Mononuclear cell (primary cell): ENCODE measurements around the gene FRAT2. TPM values are rescaled to one million over a fixed set of nuclear protein-coding genes. Genes with fewer than 3 reads are reported as not detected.
"Not testable (repeated sequence)": the region's sequence is repeated elsewhere in the genome, so short reads cannot be mapped to it uniquely, and the experiment has no call there.

Experiments used
- H3K27me3 ChIP-seq: 2 replicates; pipeline ENCODE4 v1.6.0; 2011; ENCODE audit warnings: low read length, control low read depth; ENCODE audit not compliant: insufficient read depth
- H3K4me1 ChIP-seq: 2 replicates; pipeline ENCODE4 v1.5.1; 2011; ENCODE audit warnings: mild to moderate bottlenecking, low read length, control low read depth; ENCODE audit not compliant: insufficient read depth
- H3K4me3 ChIP-seq: 2 replicates; pipeline ENCODE4 v1.5.1; 2011; ENCODE audit warnings: mild to moderate bottlenecking, low read length, moderate library complexity
- H3K9me3 ChIP-seq: 2 replicates; pipeline ENCODE4 v1.5.1; 2011; ENCODE audit warnings: low read depth, mild to moderate bottlenecking, control low read depth, low read length
- total RNA-seq: library from RNA; depleted of rRNA; stranded (reverse); fragments of >200 nt; gene quantifications from one replicate; pipeline ENCODE4 v1.2.3, GENCODE V29; 2012

FRAT2 gene
- total RNA-seq, 1 donor, result 25.8 TPM

GRCh38 chr10:97297556-97298222, 36.8 kb downstream of the FRAT2 start:
- H3K27me3 ChIP-seq, result no peaks in the 10 kb centered on the region
- peaks cover 4% of the 10 kb centered on the region for H3K4me1 ChIP-seq
- no peak overlapping the region for H3K4me3 ChIP-seq
- no peaks in the 10 kb centered on the region for H3K9me3 ChIP-seq

- H3K9me3 ChIP-seq, result no peaks in the 10 kb centered on the region
- H3K4me1 ChIP-seq, result peaks cover 18% of the 10 kb centered on the region
- H3K27me3 ChIP-seq, result no peaks in the 10 kb centered on the region
- peak overlapping the region; percentile 100 for H3K4me3 ChIP-seq
Measured at GRCh38 chr10:97292862-97293198, 41.7 kb downstream of the FRAT2 start.

GRCh38 chr10:97292097-97292861, 42.2 kb downstream of the FRAT2 start, which contains the start of gene ARHGAP19:
ARHGAP19 (minus strand) TSS chr10:97292637; CDS start chr10:97292627, 10 bp downstream.
- Histone ChIP-seq H3K27me3 (no peaks in the 10 kb centered on the region), H3K4me1 (peaks cover 18% of the 10 kb centered on the region), H3K4me3 (peak within 1 kb of the TSS; percentile 100), H3K9me3 (no peaks in the 10 kb centered on the region)

- Histone ChIP-seq H3K4me3 (peak overlapping the region; percentile 100), H3K27me3 (no peaks in the 10 kb centered on the region), H3K4me1 (peaks cover 18% of the 10 kb centered on the region), H3K9me3 (no peaks in the 10 kb centered on the region)
Measured at GRCh38 chr10:97291357-97292096, 43.0 kb downstream of the FRAT2 start.

GRCh38 chr10:97290576-97291356, 43.8 kb downstream of the FRAT2 start:
- H3K27me3 ChIP-seq, H3K4me3 ChIP-seq, H3K9me3 ChIP-seq: not testable (repeated sequence)
- H3K4me1 ChIP-seq, result peaks cover 18% of the 10 kb centered on the region

- not testable (repeated sequence) for H3K27me3 ChIP-seq, H3K4me3 ChIP-seq, H3K9me3 ChIP-seq
- H3K4me1 ChIP-seq, result peaks cover 18% of the 10 kb centered on the region
Measured at GRCh38 chr10:97290076-97290475, 44.5 kb downstream of the FRAT2 start.

Other genes starting within 250 kb of the FRAT2 start
- 0.10 TPM for gene SLIT1, start 148.8 kb downstream of the FRAT2 start, total RNA-seq
- 7.8 TPM for gene ARHGAP19, start 42.1 kb downstream of the FRAT2 start, total RNA-seq
- gene FRAT1, start 15.5 kb downstream of the FRAT2 start, total RNA-seq, result 21.9 TPM
- 37.8 TPM for gene RRP12, start 66.6 kb upstream of the FRAT2 start, total RNA-seq
- gene PGAM1, start 91.5 kb upstream of the FRAT2 start, total RNA-seq, result 155 TPM
- gene EXOSC1, start 111.3 kb upstream of the FRAT2 start, total RNA-seq, result 24.6 TPM
- gene ZDHHC16, start 111.4 kb upstream of the FRAT2 start, total RNA-seq, result 5.5 TPM
- gene MMS19, start 163.7 kb upstream of the FRAT2 start, total RNA-seq, result 30.2 TPM
- 6.3 TPM for gene UBTD1, start 164.2 kb upstream of the FRAT2 start, total RNA-seq
- not detected for gene ANKRD2, start 238.1 kb upstream of the FRAT2 start, total RNA-seq
- gene HOGA1, start 249.7 kb upstream of the FRAT2 start, total RNA-seq, result not detected